HFF-Myc (cell line): Measurements from ENCODE around the gene ZNF70.

Experiments used
- DNase-seq: peaks from one replicate; pipeline ENCODE4 v3.0.0-alpha.2; 2011; ENCODE audit warnings: low read depth; ENCODE audit errors: extremely low read depth
- H3K4me3 ChIP-seq: replicated peaks from 2 replicates; pipeline ENCODE4 v1.5.1; 2011; ENCODE audit warnings: low read depth, mild to moderate bottlenecking, control low read depth, low read length
- TF ChIP-seq, protein P1 (sequence below): IDR thresholded peaks from 2 replicates; pipeline ENCODE4 v1.5.1; 2012; ENCODE audit warnings: mild to moderate bottlenecking, low read depth, low read length, control low read depth; ENCODE audit errors: missing control alignments

Gene ZNF70

DNA sequence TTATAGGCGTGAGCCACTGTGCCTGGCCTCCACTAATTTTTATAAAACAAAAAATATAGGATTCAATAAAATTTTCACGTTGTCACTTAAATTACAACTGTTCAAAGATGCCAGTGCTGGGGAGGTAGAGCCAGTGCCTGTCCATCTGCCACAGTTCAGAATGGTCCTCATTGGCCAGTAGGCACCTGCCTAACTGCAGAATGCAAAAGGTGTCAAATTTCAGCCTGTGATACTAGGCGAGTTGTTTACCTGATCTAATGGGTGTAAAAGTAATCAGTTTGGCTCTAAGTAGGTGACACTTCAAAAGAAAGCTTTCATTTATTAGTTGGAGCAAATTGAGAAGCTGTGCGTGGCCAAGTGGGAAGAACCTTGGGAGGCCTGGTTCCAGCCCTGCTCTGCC is 38.2 kb upstream of the ZNF70 start:
- H3K4me3 ChIP-seq: no peak overlapping the region
- no peak for DNase-seq

DNA sequence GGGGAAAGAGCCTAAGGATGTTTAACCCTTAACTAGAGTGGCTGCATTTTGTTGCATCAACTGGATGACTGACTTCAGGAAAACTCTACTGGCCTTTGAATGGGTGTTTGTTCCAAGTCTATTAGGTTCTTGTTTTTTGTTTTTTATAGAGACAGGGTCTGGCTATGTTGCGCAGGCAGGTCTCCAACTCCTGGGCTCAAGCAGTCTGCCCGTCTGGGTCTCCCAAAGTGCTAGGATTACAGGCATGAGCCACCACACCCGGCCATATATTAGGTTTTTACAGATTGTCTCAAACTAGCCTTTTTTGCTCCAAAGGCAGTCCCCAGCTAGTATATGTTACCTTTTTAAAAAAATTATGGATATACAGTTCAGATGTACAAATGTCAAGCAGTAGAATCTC is 37.0 kb upstream of the ZNF70 start:
- no peak for DNase-seq
- TF ChIP-seq, protein P1, sequence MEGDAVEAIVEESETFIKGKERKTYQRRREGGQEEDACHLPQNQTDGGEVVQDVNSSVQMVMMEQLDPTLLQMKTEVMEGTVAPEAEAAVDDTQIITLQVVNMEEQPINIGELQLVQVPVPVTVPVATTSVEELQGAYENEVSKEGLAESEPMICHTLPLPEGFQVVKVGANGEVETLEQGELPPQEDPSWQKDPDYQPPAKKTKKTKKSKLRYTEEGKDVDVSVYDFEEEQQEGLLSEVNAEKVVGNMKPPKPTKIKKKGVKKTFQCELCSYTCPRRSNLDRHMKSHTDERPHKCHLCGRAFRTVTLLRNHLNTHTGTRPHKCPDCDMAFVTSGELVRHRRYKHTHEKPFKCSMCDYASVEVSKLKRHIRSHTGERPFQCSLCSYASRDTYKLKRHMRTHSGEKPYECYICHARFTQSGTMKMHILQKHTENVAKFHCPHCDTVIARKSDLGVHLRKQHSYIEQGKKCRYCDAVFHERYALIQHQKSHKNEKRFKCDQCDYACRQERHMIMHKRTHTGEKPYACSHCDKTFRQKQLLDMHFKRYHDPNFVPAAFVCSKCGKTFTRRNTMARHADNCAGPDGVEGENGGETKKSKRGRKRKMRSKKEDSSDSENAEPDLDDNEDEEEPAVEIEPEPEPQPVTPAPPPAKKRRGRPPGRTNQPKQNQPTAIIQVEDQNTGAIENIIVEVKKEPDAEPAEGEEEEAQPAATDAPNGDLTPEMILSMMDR: no peak
- peak overlapping the region; percentile 72 for H3K4me3 ChIP-seq

More for the DNA sequence above, 38.2 kb upstream of the ZNF70 start:
- TF ChIP-seq, protein P1: no peak

DNA sequence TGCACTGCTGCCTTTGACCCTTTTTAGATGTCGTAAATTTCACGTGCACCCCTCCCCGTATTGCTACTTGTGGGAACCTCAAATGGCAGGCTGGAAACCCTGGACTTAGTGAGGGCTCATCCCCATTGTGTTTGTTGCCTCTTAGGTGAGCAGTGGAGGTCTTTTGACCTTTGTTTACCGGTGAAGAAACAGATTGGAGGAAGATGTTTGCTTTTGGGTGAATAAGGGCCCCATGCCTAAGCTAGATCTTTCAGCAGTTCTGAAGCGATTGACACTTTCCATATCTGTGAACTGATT is 36.6 kb upstream of the ZNF70 start:
- TF ChIP-seq, protein P1: no peak
- DNase-seq: no peak
- H3K4me3 ChIP-seq: peak overlapping the region; percentile 72

DNA sequence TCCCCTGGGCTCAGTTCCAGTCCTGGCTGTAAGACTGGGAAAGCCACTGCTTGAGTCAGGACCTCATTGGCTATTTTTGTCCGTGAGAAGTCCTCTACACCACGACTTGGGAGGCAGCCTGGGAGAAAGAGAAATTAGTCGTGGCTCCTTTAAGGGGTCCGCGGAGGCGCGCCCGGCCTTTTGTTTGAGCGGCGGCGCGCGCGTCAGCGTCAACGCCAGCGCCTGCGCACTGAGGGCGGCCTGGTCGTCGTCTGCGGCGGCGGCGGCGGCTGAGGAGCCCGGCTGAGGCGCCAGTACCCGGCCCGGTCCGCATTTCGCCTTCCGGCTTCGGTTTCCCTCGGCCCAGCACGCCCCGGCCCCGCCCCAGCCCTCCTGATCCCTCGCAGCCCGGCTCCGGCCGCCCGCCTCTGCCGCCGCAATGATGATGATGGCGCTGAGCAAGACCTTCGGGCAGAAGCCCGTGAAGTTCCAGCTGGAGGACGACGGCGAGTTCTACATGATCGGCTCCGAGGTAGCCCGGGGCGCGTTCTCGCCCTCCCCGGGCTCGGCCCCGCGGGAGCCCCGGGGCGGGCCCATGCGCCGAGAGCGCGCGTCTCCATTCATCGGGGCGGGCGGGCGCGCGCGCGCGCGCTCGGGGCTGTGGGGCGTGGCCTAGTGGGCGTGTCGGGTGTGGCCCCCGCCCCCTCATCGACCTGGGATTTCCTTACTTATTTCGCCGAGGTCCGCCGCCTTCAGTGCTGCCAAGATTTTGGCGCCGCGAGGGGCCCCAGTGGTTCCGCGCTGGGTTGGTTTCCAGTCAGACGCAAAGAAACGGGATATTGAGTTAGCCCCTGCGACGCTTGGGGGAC is 36.1 kb upstream of the ZNF70 start, which contains the start of gene SMARCB1:
Gene SMARCB1, plus strand, starts transcription at position 215 of the 848 bp plus-strand sequence. Its CDS starts 204 bp downstream, at position 419.
- H3K4me3 ChIP-seq: peak within 1 kb of the TSS; percentile 72
- no peak for DNase-seq
- TF ChIP-seq, protein P1: no peak

DNA sequence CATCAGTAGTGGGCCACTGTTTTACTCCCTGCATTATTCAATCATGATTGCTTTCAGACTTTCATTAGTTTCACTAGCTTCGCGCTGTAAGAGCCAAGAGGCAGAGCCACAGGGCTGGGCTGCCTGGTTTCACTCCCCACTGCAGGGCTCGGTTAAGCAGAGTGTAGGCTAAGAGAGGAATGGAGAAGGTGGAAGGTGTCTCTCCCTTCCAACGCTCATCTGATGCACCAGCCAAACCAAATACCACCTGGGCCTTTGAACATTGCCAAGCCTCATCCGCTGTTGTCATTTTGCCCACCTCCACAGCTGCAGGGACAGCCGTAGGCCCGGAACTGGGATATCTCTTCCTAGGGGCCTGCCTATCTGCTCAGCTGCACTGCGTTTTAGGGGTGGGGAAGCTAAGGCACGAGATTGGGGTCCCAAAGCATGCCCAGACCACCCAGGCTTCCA is 35.4 kb upstream of the ZNF70 start:
- DNase-seq: no peak
- peak overlapping the region; percentile 72 for H3K4me3 ChIP-seq
- TF ChIP-seq, protein P1: no peak

DNA sequence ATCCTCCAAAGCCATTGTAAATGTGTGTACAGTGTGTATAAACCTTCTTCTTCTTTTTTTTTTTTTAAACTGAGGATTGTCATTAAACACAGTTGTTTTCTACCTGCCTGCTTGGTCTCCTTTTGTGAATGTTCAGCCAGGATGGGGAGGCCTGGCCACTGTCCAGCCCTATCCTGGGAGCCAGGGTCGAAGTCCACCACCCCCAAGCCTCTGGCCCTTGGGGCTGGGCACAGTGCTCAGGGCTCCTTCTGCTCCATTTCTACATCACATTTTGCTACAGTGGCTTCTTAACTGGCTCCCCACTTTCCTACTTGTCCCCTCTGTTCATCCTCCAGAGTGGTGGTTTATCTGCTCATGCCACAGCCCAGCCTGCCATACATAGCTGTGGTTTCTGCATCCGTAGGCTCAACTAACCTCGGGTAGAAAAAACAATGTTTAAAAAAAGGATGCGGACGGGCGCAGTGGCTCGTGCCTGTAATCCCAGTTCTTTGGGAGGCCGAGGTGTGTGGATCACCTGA is 33.4 kb upstream of the ZNF70 start:
- H3K4me3 ChIP-seq: no peak overlapping the region
- no peak for DNase-seq
- TF ChIP-seq, protein P1: no peak
